Osteoblast (primary cell): Measurements from ENCODE around the gene TXNDC17. TPM values are rescaled to one million over a fixed set of nuclear protein-coding genes. Genes with fewer than 3 reads are reported as not detected.

Experiments
- DNase-seq: peaks from one replicate; pipeline ENCODE4 v3.0.0; 2011; ENCODE audit warnings: low spot score, mixed read lengths; ENCODE audit not compliant: insufficient read length; ENCODE audit errors: missing footprints
- H2AFZ ChIP-seq: 2 replicates; pipeline ENCODE4 v1.6.0; 2011; ENCODE audit warnings: mild to moderate bottlenecking, low read length
- H3K27ac ChIP-seq: 2 replicates; pipeline ENCODE4 v1.5.1; 2011; ENCODE audit warnings: mild to moderate bottlenecking, low read depth, low read length, moderate library complexity
- H3K27me3 ChIP-seq: 2 replicates; pipeline ENCODE4 v1.6.0; 2012; ENCODE audit warnings: mild to moderate bottlenecking, control low read depth, inconsistent platforms, low read length, moderate library complexity; ENCODE audit not compliant: insufficient read depth
- H3K36me3 ChIP-seq: 2 replicates; pipeline ENCODE4 v1.5.1; 2011; ENCODE audit warnings: mild to moderate bottlenecking, low read length, control low read depth, moderate library complexity; ENCODE audit not compliant: insufficient read depth
- H3K4me1 ChIP-seq: 2 replicates; pipeline ENCODE4 v1.5.1; 2011; ENCODE audit warnings: mild to moderate bottlenecking, low read length, control low read depth, moderate library complexity; ENCODE audit not compliant: insufficient read depth
- H3K4me2 ChIP-seq: 2 replicates; pipeline ENCODE4 v1.6.0; 2011; ENCODE audit warnings: mild to moderate bottlenecking, low read length; ENCODE audit not compliant: insufficient read depth
- H3K4me3 ChIP-seq: fragments of 200-600 bp; sonication (generic); 3 replicates; pipeline ENCODE4 v1.5.1; 2012; ENCODE audit warnings: mild to moderate bottlenecking, low read length, inconsistent platforms; ENCODE audit not compliant: insufficient read depth
- H3K79me2 ChIP-seq: 2 replicates; pipeline ENCODE4 v1.6.0; 2012; ENCODE audit warnings: mild to moderate bottlenecking, low read length, control low read depth, inconsistent platforms; ENCODE audit not compliant: insufficient read depth
- H3K9me3 ChIP-seq: 2 replicates; pipeline ENCODE4 v1.5.1; 2011; ENCODE audit warnings: low read depth, low read length, control low read depth
- H4K20me1 ChIP-seq: 2 replicates; pipeline ENCODE4 v1.6.0; 2012; ENCODE audit warnings: mild to moderate bottlenecking, low read length, control low read depth; ENCODE audit not compliant: insufficient read depth
- total RNA-seq: library from RNA; depleted of rRNA; stranded (reverse); fragments of >200 nt; gene quantifications from 2 replicates; pipeline ENCODE4 v1.2.3, GENCODE V29; 2012
- TF ChIP-seq, protein P1 (sequence below): IDR thresholded peaks from 2 replicates; pipeline ENCODE4 v1.5.1; 2011; ENCODE audit warnings: mild to moderate bottlenecking, low read depth, low read length, moderate library complexity; ENCODE audit errors: extremely low read depth

The TXNDC17 gene
- total RNA-seq, 1 donor = 70.6 TPM

DNA sequence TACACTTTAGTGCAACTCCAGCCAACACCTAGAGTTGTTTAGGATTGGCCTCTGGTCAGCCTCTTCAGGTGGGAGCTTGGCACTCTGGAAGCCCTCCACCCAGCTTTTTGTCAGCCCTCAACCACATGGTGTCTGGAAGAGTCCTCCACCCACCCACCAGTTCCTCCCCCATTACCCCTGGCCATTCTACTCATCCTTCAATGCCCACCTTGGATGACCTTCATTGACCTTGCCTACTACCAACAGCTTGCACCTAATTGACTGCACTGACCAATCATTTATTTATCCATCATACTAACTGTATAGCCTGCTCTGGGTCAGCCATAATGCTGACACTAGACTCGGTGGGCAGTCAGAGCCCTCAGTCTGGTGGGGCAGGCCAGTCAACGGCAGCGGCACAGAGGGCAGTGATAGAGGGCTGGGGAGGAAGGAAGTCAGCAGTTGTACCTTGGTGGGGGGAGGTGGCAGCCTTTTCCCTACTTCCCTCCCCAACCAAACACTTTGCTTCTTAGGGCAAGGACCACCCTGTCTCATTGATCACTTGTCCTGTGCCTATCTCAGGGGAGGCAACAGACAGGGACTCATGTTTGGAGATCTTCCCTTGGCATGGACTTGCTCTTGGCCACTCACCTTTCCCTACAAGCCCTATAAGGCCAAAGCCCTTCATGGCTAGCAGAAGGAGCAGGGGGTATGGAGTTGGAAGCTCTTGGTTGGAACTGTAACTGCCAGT lies 43.0 kb downstream of the TXNDC17 start:
- TF ChIP-seq, protein P1, sequence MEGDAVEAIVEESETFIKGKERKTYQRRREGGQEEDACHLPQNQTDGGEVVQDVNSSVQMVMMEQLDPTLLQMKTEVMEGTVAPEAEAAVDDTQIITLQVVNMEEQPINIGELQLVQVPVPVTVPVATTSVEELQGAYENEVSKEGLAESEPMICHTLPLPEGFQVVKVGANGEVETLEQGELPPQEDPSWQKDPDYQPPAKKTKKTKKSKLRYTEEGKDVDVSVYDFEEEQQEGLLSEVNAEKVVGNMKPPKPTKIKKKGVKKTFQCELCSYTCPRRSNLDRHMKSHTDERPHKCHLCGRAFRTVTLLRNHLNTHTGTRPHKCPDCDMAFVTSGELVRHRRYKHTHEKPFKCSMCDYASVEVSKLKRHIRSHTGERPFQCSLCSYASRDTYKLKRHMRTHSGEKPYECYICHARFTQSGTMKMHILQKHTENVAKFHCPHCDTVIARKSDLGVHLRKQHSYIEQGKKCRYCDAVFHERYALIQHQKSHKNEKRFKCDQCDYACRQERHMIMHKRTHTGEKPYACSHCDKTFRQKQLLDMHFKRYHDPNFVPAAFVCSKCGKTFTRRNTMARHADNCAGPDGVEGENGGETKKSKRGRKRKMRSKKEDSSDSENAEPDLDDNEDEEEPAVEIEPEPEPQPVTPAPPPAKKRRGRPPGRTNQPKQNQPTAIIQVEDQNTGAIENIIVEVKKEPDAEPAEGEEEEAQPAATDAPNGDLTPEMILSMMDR = no peak
- peaks cover 29% of the 10 kb centered on the region for H3K27me3 ChIP-seq

DNA sequence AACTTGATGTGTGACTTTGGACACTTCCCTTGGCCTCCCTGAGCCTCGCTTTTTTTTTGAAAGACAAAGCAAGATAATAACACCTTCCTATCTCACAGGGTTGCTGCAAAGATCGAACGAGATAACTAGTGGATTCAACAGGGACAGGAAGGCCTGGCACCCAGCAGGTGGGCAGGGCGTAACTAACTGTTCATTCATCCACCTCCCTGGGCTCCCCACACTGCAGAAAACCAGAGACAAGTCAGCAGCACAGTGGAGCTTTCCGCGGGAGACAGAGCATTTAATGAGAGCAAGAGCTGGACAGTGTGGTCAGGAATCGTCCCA lies 43.6 kb downstream of the TXNDC17 start:
- no peaks in the 10 kb centered on the region for H4K20me1 ChIP-seq
- H3K27me3 ChIP-seq = peaks cover 27% of the 10 kb centered on the region
- no peak overlapping the region for H2AFZ ChIP-seq
- H3K36me3 ChIP-seq = no peaks in the 10 kb centered on the region
- no peaks in the 10 kb centered on the region for H3K79me2 ChIP-seq
- H3K4me1 ChIP-seq = no peaks in the 10 kb centered on the region
- TF ChIP-seq, protein P1 = no peak
- DNase-seq = no peak
- no peak overlapping the region for H3K27ac ChIP-seq
- H3K9me3 ChIP-seq = no peaks in the 10 kb centered on the region
- no peak overlapping the region for H3K4me2 ChIP-seq
- no peak overlapping the region for H3K4me3 ChIP-seq

More for the DNA sequence above, 43.0 kb downstream of the TXNDC17 start:
- Histone ChIP-seq H3K9me3 (no peaks in the 10 kb centered on the region), H2AFZ (no peak overlapping the region), H3K4me1 (no peaks in the 10 kb centered on the region), H3K27ac (no peak overlapping the region), H3K79me2 (no peaks in the 10 kb centered on the region), H3K4me2 (no peak overlapping the region), H3K36me3 (no peaks in the 10 kb centered on the region), H3K4me3 (no peak overlapping the region), H4K20me1 (no peaks in the 10 kb centered on the region)
- DNase-seq = no peak

DNA sequence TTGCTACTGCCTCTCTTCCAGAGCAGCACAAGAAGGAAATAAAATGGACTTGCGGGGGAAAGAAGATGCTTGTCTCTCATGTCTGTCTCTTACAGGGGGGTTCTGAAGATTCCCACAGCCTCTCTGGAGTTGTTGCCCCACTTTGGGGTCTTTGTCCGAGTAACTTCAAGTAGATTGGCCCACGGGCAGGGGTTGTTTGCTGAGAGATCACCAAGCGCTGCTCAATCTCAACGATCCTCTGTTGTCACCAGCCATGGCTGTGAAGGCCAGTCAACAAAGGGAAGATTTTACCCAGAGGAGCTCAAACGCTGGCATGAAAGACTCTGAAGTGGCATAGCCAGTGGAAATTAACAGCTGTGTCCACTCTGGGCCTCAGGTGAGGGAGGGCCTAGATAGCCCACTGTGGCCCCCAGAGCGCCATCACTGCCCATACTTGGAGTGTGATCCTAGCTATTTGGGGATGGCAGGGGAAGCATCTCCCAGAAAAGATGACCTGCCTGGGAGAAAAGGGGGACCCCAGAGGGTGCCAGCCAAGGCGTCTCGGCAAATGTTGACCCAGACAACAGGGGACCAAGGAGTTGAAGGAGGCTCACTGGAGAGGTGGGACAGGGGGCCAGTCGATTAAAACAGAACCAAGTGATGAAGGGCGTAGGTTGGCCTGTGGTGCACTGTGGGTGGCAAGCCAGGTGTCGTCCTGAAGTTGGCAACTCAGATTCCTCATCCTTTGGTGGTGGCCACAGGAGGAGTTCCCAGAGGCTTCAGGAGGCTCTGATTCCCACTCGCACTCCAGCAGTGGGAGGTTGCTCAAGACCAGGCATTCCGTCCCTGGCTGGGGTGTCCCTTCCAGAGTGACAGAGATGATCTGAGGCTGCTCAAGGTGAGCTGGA lies 44.3 kb downstream of the TXNDC17 start:
- Histone ChIP-seq H3K4me2 (no peak overlapping the region), H3K4me1 (no peaks in the 10 kb centered on the region), H3K4me3 (no peak overlapping the region), H3K79me2 (no peaks in the 10 kb centered on the region), H3K27ac (no peak overlapping the region), H2AFZ (no peak overlapping the region), H3K27me3 (peaks cover 24% of the 10 kb centered on the region), H4K20me1 (no peaks in the 10 kb centered on the region), H3K36me3 (no peaks in the 10 kb centered on the region), H3K9me3 (no peaks in the 10 kb centered on the region)
- DNase-seq = no peak
- TF ChIP-seq, protein P1 = no peak

DNA sequence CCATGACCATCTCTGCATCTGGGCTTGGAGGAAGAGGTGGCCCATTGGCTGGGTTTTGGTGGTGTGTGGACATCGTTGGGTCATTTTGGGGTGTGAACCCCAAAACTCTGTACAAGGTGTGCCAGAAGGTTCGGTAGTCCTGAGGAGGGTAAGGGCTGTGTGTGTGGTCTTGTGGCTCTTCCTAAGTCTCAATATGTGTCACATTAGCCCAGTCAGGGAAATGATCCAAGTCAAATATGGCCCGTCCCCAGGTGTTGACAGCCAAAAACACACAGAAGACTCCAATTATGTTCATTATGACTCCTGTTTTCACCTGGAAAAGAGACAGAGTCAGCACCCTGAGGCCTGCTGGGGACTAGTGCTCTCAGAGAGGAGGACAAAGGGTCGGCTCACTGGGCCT lies 45.2 kb downstream of the TXNDC17 start:
- no peak for DNase-seq
- TF ChIP-seq, protein P1 = no peak
- peaks cover 24% of the 10 kb centered on the region for H3K27me3 ChIP-seq
- no peaks in the 10 kb centered on the region for H3K36me3 ChIP-seq
- no peak overlapping the region for H3K4me2 ChIP-seq
- H2AFZ ChIP-seq = no peak overlapping the region
- no peaks in the 10 kb centered on the region for H3K9me3 ChIP-seq
- no peaks in the 10 kb centered on the region for H4K20me1 ChIP-seq
- H3K4me1 ChIP-seq = no peaks in the 10 kb centered on the region
- H3K79me2 ChIP-seq = no peaks in the 10 kb centered on the region
- no peak overlapping the region for H3K27ac ChIP-seq
- H3K4me3 ChIP-seq = no peak overlapping the region
